Left ventricle myocardium inferior (tissue), 1 donor: ENCODE data around the gene SLC1A3. TPM values are rescaled to one million over a fixed set of nuclear protein-coding genes. Genes with fewer than 3 reads are reported as not detected.

ENCODE experiments used
- DNase-seq: peaks from one replicate; pipeline ENCODE4 v3.0.0-alpha.2; 2020
- H3K27ac ChIP-seq: fragments of 200-600 bp; replicated peaks from 2 replicates; pipeline ENCODE4 v1.8.0; 2021
- H3K27me3 ChIP-seq: fragments of 200-600 bp; 2 replicates; pipeline ENCODE4 v1.8.0; 2021; ENCODE audit warnings: low read depth
- H3K36me3 ChIP-seq: fragments of 200-600 bp; 2 replicates; pipeline ENCODE4 v1.8.0; 2021
- H3K4me1 ChIP-seq: fragments of 200-600 bp; 2 replicates; pipeline ENCODE4 v1.8.0; 2021
- H3K4me3 ChIP-seq: fragments of 200-600 bp; 2 replicates; pipeline ENCODE4 v1.8.0; 2021; ENCODE audit warnings: mild to moderate bottlenecking, moderate library complexity
- H3K9me3 ChIP-seq: fragments of 200-600 bp; replicated peaks from 2 replicates; pipeline ENCODE4 v1.8.0; 2021
- intact Hi-C: fragments of 100-400 bp; cut with micrococcal nuclease; formaldehyde crosslinking; loops from one replicate; pipeline ENCODE4 v1.11.0; 2022
- total RNA-seq: library from RNA; stranded (reverse); fragmentation: NEBNext Ultra II Directional; extraction: Animal tissue kit (Norgen Biotek cat#: 25700); gene quantifications from one replicate; pipeline ENCODE4 v1.2.1, GENCODE V29; 2021
- TF ChIP-seq, protein P1 (sequence below): fragments of 200-600 bp; IDR thresholded peaks from 2 replicates; pipeline ENCODE4 v1.8.0; 2021; ENCODE audit warnings: antibody characterized with exemption, mild to moderate bottlenecking, borderline replicate concordance
- donor health status: DM: no; HTN: yes; CAD: no; lungs with severe emphysema.

SLC1A3 gene
- total RNA-seq, 1 donor from 2014 or later: 144 TPM

DNA sequence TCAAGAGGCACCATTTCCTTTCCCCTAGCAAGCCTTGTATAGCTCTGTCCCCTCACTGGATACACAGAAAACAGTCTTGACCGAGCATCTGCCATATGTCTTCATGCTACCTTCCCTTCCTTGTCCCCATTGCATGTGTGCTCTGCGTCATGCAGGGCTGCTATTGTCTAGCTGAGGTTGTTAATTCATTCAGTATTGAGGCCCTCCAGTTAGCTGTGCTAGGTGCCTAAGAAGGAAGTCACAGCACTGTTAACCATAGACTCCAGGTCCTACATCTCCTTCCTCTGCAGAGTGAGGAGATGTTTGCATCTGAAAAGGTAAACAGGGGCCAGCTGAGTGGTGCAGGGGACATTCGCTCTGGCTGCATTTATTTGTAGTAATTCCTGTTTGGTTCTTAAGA is 48.2 kb downstream of the SLC1A3 start:
- intact Hi-C loops: no loop called here
- TF ChIP-seq, protein P1, sequence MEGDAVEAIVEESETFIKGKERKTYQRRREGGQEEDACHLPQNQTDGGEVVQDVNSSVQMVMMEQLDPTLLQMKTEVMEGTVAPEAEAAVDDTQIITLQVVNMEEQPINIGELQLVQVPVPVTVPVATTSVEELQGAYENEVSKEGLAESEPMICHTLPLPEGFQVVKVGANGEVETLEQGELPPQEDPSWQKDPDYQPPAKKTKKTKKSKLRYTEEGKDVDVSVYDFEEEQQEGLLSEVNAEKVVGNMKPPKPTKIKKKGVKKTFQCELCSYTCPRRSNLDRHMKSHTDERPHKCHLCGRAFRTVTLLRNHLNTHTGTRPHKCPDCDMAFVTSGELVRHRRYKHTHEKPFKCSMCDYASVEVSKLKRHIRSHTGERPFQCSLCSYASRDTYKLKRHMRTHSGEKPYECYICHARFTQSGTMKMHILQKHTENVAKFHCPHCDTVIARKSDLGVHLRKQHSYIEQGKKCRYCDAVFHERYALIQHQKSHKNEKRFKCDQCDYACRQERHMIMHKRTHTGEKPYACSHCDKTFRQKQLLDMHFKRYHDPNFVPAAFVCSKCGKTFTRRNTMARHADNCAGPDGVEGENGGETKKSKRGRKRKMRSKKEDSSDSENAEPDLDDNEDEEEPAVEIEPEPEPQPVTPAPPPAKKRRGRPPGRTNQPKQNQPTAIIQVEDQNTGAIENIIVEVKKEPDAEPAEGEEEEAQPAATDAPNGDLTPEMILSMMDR: no peak
- DNase-seq: no peak
- Histone ChIP-seq H3K4me1 (peaks cover 92% of the 10 kb centered on the region), H3K9me3 (no peaks in the 10 kb centered on the region), H3K27ac (peak overlapping the region; percentile 91), H3K36me3 (no peaks in the 10 kb centered on the region), H3K4me3 (no peak overlapping the region), H3K27me3 (no peaks in the 10 kb centered on the region)

- Histone ChIP-seq H3K27ac (peak overlapping the region; percentile 91), H3K9me3 (no peaks in the 10 kb centered on the region), H3K4me1 (peaks cover 92% of the 10 kb centered on the region), H3K36me3 (no peaks in the 10 kb centered on the region), H3K27me3 (no peaks in the 10 kb centered on the region), H3K4me3 (no peak overlapping the region)
- no peak for DNase-seq
- intact Hi-C loops: no loop called here
- TF ChIP-seq, protein P1: no peak
These were observed 48.8 kb downstream of the SLC1A3 start for GRCh38 chr5:36655161-36655560.

DNA sequence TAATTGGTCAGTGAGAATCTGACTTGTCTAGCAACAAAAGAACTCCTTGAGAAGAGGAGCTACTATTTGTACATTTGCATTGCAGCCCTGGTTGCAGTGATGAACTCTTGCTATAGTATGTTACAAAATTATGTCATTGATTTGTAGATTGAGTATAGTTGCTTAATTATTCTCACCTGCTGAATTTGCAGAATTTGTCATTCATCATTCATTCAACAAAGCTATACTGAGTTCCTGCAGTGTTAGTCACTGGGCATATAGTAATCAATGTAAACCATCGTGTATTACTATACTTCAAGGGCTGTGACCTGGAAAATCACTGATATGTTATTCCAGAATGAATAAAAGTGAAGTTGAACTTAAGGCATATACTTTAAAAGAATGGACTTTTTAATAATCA is 50.1 kb downstream of the SLC1A3 start:
- TF ChIP-seq, protein P1: no peak
- Histone ChIP-seq H3K27me3 (no peaks in the 10 kb centered on the region), H3K4me1 (peaks cover 91% of the 10 kb centered on the region), H3K9me3 (no peaks in the 10 kb centered on the region), H3K36me3 (no peaks in the 10 kb centered on the region), H3K27ac (peak overlapping the region; percentile 91), H3K4me3 (no peak overlapping the region)
- DNase-seq: no peak
- intact Hi-C loops: no loop called here

DNA sequence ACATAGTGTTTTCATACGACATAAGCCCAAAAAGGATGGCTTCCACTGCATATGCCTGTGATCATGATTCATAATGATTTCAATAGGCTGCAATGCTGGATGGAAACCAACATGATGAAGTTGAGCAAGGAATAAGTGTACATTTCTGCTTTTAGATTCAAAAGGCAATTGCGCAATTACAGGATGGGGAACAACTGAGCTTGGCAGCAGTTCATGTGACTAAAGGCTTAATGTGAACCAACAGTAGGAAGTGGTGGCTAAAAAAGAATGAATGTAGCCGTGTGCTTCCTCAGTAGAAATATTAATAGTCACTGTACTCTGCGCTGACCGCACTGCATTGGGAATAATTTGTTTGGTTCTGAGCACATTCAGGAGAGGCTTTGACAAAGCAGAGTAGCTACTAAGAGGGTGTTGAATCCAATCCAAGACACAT is 51.2 kb downstream of the SLC1A3 start:
- DNase-seq: peak; percentile 34
- Histone ChIP-seq H3K9me3 (no peaks in the 10 kb centered on the region), H3K4me1 (peaks cover 80% of the 10 kb centered on the region), H3K4me3 (peak overlapping the region; percentile 15), H3K27ac (peak overlapping the region; percentile 91), H3K36me3 (no peaks in the 10 kb centered on the region), H3K27me3 (no peaks in the 10 kb centered on the region)
- TF ChIP-seq, protein P1: no peak
- intact Hi-C loops: no loop called here

DNA sequence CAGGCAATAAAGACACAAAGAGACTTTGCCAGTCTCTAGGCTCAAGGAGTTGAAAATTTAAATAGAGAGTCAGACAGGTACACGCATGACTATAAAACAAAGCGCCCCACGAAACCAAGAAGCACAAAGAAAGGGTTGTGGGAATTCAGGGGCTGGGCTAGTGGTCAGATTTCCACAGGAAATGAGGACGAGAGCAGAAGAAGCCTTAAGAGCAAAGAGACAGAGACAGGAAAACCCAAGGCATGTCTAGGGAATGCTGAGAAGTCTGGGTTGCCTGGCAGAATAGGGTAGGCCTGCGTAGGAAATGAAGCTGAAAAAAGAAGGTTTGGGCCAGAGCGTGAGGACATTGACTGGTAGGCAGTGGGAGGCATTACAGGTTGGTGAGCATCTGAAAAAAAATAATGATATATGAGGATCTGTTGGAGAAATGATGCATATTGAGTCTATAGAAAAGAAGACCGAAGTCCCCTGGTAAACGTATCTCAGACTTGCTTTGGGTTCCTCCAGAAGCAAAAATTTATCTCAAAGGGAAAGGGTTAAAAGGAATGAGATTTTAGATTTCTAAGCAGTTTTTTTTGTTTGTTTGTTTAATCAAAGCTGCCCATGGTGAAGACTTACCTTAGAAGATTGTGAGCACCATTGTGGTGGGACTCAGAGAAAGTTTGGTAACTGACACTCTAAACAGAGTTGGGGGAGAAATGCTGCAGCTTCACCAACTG is 51.8 kb downstream of the SLC1A3 start:
- H3K4me3 ChIP-seq: peak overlapping the region; percentile 15
- H3K36me3 ChIP-seq: no peaks in the 10 kb centered on the region
- H3K4me1 ChIP-seq: peaks cover 74% of the 10 kb centered on the region
- H3K27me3 ChIP-seq: no peaks in the 10 kb centered on the region
- peak overlapping the region; percentile 91 for H3K27ac ChIP-seq
- TF ChIP-seq, protein P1: no peak
- no peaks in the 10 kb centered on the region for H3K9me3 ChIP-seq
- DNase-seq: no peak
- intact Hi-C loops: no loop called here
